Measurements from ENCODE around the gene SPON1. TPM values are rescaled to one million over a fixed set of nuclear protein-coding genes. Genes with fewer than 3 reads are reported as not detected.
"Not testable (repeated sequence)": the region's sequence is repeated elsewhere in the genome, so short reads cannot be mapped to it uniquely, and the experiment has no call there.

Gene SPON1
- total RNA-seq, 1 experiment from 2014 or later = 46.9 TPM

- H3K27me3 ChIP-seq (replicated peaks; ENCODE audit: control insufficient read depth, insufficient read depth, low read length) = no peaks in the 10 kb centered on the region
- peaks cover 4% of the 10 kb centered on the region; the same call in 1 of the 2 replicates for H3K4me1 ChIP-seq
- no peaks in the 10 kb centered on the region for H3K27me3 Mint-ChIP-seq (ENCODE audit: insufficient read depth, unreplicated experiment)
- H3K36me3 Mint-ChIP-seq (ENCODE audit: insufficient read depth, unreplicated experiment) = no peaks in the 10 kb centered on the region
- no peak overlapping the region for H3K4me3 Mint-ChIP-seq (ENCODE audit: unreplicated experiment)
- H3K27ac Mint-ChIP-seq (ENCODE audit: unreplicated experiment) = no peak overlapping the region
- POLR2A ChIA-PET = no interaction called here
- no peak overlapping the region for H3K4me3 ChIP-seq (ENCODE audit: low read depth, low read length)
- no TSS peak for BruUV-seq (replicated peaks)
- no peaks in the 10 kb centered on the region for H3K9me3 ChIP-seq
- no peaks in the 10 kb centered on the region for H3K36me3 ChIP-seq (ENCODE audit: control insufficient read depth, insufficient read depth, low read length)
- no peak for TF ChIP-seq CTCF (IDR thresholded peaks at IDR 0.05; ENCODE audit: insufficient read depth in 1 of 2, low read depth in 1 of 2, low read length in 1 of 2, severe bottlenecking in 1 of 2, unreplicated experiment in 1 of 2)
- no peaks in the 10 kb centered on the region for H3K9me3 Mint-ChIP-seq (ENCODE audit: unreplicated experiment)
- no peak for DNase-seq
- CTCF ChIA-PET = no interaction called here
- no peaks in the 10 kb centered on the region for H3K4me1 Mint-ChIP-seq (ENCODE audit: low read depth, unreplicated experiment)
- intact Hi-C loops (cut with micrococcal nuclease; ENCODE audit: unreplicated experiment) = no loop called here
These were observed 117.3 kb downstream of the SPON1 start for GRCh38 chr11:14079797-14080196.

- ChIA-PET CTCF (no interaction called here), POLR2A (no interaction called here)
- Histone ChIP-seq H3K27me3 (replicated peaks; ENCODE audit: control insufficient read depth, insufficient read depth, low read length) (no peaks in the 10 kb centered on the region), H3K9me3 (no peaks in the 10 kb centered on the region), H3K36me3 (ENCODE audit: control insufficient read depth, insufficient read depth, low read length) (no peaks in the 10 kb centered on the region), H3K4me3 (ENCODE audit: low read depth, low read length) (no peak overlapping the region), H3K4me1 (peaks cover 4% of the 10 kb centered on the region; the same call in 1 of the 2 replicates)
- TF ChIP-seq CTCF (IDR thresholded peaks at IDR 0.05; ENCODE audit: insufficient read depth in 1 of 2, low read depth in 1 of 2, low read length in 1 of 2, severe bottlenecking in 1 of 2, unreplicated experiment in 1 of 2) = no peak
- intact Hi-C loops (cut with micrococcal nuclease; ENCODE audit: unreplicated experiment) = no loop called here
- Mint-ChIP-seq H3K9me3 (ENCODE audit: unreplicated experiment) (no peaks in the 10 kb centered on the region), H3K27ac (ENCODE audit: unreplicated experiment) (no peak overlapping the region), H3K27me3 (ENCODE audit: insufficient read depth, unreplicated experiment) (no peaks in the 10 kb centered on the region), H3K36me3 (ENCODE audit: insufficient read depth, unreplicated experiment) (peaks cover 4% of the 10 kb centered on the region), H3K4me3 (ENCODE audit: unreplicated experiment) (no peak overlapping the region), H3K4me1 (ENCODE audit: low read depth, unreplicated experiment) (no peaks in the 10 kb centered on the region)
- no peak for DNase-seq
- BruUV-seq (replicated peaks) = no TSS peak
These were observed 119.2 kb downstream of the SPON1 start for GRCh38 chr11:14081581-14082231.

GRCh38 chr11:14082338-14082737, 119.8 kb downstream of the SPON1 start:
- H3K27ac Mint-ChIP-seq (ENCODE audit: unreplicated experiment) = no peak overlapping the region
- no peaks in the 10 kb centered on the region for H3K4me1 ChIP-seq
- ChIA-PET POLR2A (no interaction called here), CTCF (no interaction called here)
- no peaks in the 10 kb centered on the region for H3K9me3 Mint-ChIP-seq (ENCODE audit: unreplicated experiment)
- intact Hi-C loops (cut with micrococcal nuclease; ENCODE audit: unreplicated experiment) = no loop called here
- peaks cover 4% of the 10 kb centered on the region for H3K36me3 Mint-ChIP-seq (ENCODE audit: insufficient read depth, unreplicated experiment)
- H3K4me3 Mint-ChIP-seq (ENCODE audit: unreplicated experiment) = no peak overlapping the region
- H3K27me3 Mint-ChIP-seq (ENCODE audit: insufficient read depth, unreplicated experiment) = no peaks in the 10 kb centered on the region
- no peak for DNase-seq
- no peak overlapping the region for H3K4me3 ChIP-seq (ENCODE audit: low read depth, low read length)
- H3K9me3 ChIP-seq = no peaks in the 10 kb centered on the region
- no peaks in the 10 kb centered on the region for H3K4me1 Mint-ChIP-seq (ENCODE audit: low read depth, unreplicated experiment)
- H3K27me3 ChIP-seq (replicated peaks; ENCODE audit: control insufficient read depth, insufficient read depth, low read length) = no peaks in the 10 kb centered on the region
- no TSS peak for BruUV-seq (replicated peaks)
- TF ChIP-seq CTCF (IDR thresholded peaks at IDR 0.05; ENCODE audit: insufficient read depth in 1 of 2, low read depth in 1 of 2, low read length in 1 of 2, severe bottlenecking in 1 of 2, unreplicated experiment in 1 of 2) = no peak
- H3K36me3 ChIP-seq (ENCODE audit: control insufficient read depth, insufficient read depth, low read length) = no peaks in the 10 kb centered on the region

- H3K27ac Mint-ChIP-seq (ENCODE audit: unreplicated experiment); H3K4me1 ChIP-seq; POLR2A ChIA-PET; H3K4me1 Mint-ChIP-seq (ENCODE audit: low read depth, unreplicated experiment); H3K4me3 Mint-ChIP-seq (ENCODE audit: unreplicated experiment); H3K9me3 ChIP-seq; H3K4me3 ChIP-seq (ENCODE audit: low read depth, low read length); H3K27me3 ChIP-seq (replicated peaks; ENCODE audit: control insufficient read depth, insufficient read depth, low read length); H3K36me3 Mint-ChIP-seq (ENCODE audit: insufficient read depth, unreplicated experiment); BruUV-seq (replicated peaks); H3K9me3 Mint-ChIP-seq (ENCODE audit: unreplicated experiment); CTCF ChIA-PET; H3K27me3 Mint-ChIP-seq (ENCODE audit: insufficient read depth, unreplicated experiment); H3K36me3 ChIP-seq (ENCODE audit: control insufficient read depth, insufficient read depth, low read length); intact Hi-C loops (cut with micrococcal nuclease; ENCODE audit: unreplicated experiment); DNase-seq: not testable (repeated sequence)
These were observed 126.3 kb downstream of the SPON1 start for GRCh38 chr11:14088861-14089260.
